Transverse colon (tissue), 3 donors: ENCODE measurements around the gene LSMEM2.

Experiments used
- CTCF ChIP-seq, 5 experiments: fragments of 200-600 bp in 3 of 5; fragments of 450-650 bp in 2 of 5; sonication (generic) in 3 of 5; IDR thresholded peaks; 1 replicate in 2 of 5; 2 replicates in 3 of 5; pipeline ENCODE4 v1.5.1; 2016 to 2017; ENCODE audit warnings: antibody characterized with exemption in 5 of 5, inconsistent platforms in 3 of 5, mild to moderate bottlenecking in 2 of 5, moderate library complexity in 1 of 5
- EP300 ChIP-seq: sonication (generic); formaldehyde crosslinking; IDR thresholded peaks from one replicate; pipeline ENCODE4 v1.6.1; 2017; ENCODE audit warnings: antibody characterized with exemption, low read depth
- POLR2A ChIP-seq: fragments of 450-650 bp; IDR thresholded peaks from one replicate; pipeline ENCODE4 v1.6.1; 2016; ENCODE audit warnings: antibody characterized with exemption, mild to moderate bottlenecking, moderate library complexity

- TF ChIP-seq EP300: no peak
- TF ChIP-seq CTCF (IDR thresholded peaks at IDR 0.05): no peak
- no peak for TF ChIP-seq POLR2A
These were observed 3.5 kb upstream of the LSMEM2 start for GRCh38 chr3:50275141-50275995.
